OCI-LY1 (cell line): ENCODE data around the gene COPS2.
"Not testable (repeated sequence)": the region's sequence is repeated elsewhere in the genome, so short reads cannot be mapped to it uniquely, and the experiment has no call there.

Source experiments
- H2AFZ ChIP-seq: fragments of 200-600 bp; sonication (generic), shearing (Covaris generic); 2 replicates; pipeline ENCODE4 v1.6.0; 2014; ENCODE audit warnings: antibody characterized with exemption, mild to moderate bottlenecking, low read length
- H3F3A ChIP-seq: fragments of 200-600 bp; sonication (generic), shearing (Covaris generic); 2 replicates; pipeline ENCODE4 v1.6.0; 2014; ENCODE audit warnings: mild to moderate bottlenecking, antibody characterized with exemption, low read length, moderate library complexity; ENCODE audit not compliant: insufficient read depth
- H3K27ac ChIP-seq: fragments of 200-600 bp; sonication (generic); 2 replicates; pipeline ENCODE4 v1.5.1; 2014; ENCODE audit warnings: low read length, mixed run types, mild to moderate bottlenecking, low read depth; ENCODE audit not compliant: poor library complexity, severe bottlenecking
- H3K27me3 ChIP-seq: fragments of 200-600 bp; sonication (generic); 2 replicates; pipeline ENCODE4 v1.6.0; 2014; ENCODE audit warnings: antibody characterized with exemption, mild to moderate bottlenecking, low read length, moderate library complexity; ENCODE audit not compliant: insufficient read depth
- H3K36me3 ChIP-seq: fragments of 200-600 bp; sonication (generic); 2 replicates; pipeline ENCODE4 v1.6.1; 2014; ENCODE audit warnings: mild to moderate bottlenecking, antibody characterized with exemption, low read length, moderate library complexity, mixed read lengths; ENCODE audit not compliant: insufficient read depth
- H3K4me1 ChIP-seq: fragments of 200-600 bp; sonication (generic); 2 replicates; pipeline ENCODE4 v1.5.1; 2014; ENCODE audit warnings: mild to moderate bottlenecking, low read length, moderate library complexity; ENCODE audit not compliant: insufficient read depth, severe bottlenecking
- H3K4me2 ChIP-seq: fragments of 200-600 bp; sonication (generic), shearing (Covaris generic); 2 replicates; pipeline ENCODE4 v1.6.1; 2014; ENCODE audit warnings: low read length
- H3K4me3 ChIP-seq: fragments of 200-600 bp; sonication (generic); 2 replicates; pipeline ENCODE4 v1.5.1; 2014; ENCODE audit warnings: low read length, low read depth, mild to moderate bottlenecking, mixed read lengths; ENCODE audit not compliant: poor library complexity, severe bottlenecking
- H3K79me2 ChIP-seq: fragments of 200-600 bp; shearing (Covaris generic); 2 replicates; pipeline ENCODE4 v1.6.1; 2016; ENCODE audit warnings: mixed run types, low read length, mixed read lengths; ENCODE audit not compliant: insufficient read depth
- H3K9ac ChIP-seq: fragments of 200-600 bp; sonication (generic), shearing (Covaris generic); 2 replicates; pipeline ENCODE4 v1.6.1; 2014; ENCODE audit warnings: mild to moderate bottlenecking, low read length, mixed read lengths
- H3K9me2 ChIP-seq: fragments of 200-600 bp; sonication (generic), shearing (Covaris generic); 2 replicates; pipeline ENCODE4 v1.6.1; 2014; ENCODE audit warnings: low read depth, mild to moderate bottlenecking, low read length, mixed read lengths
- H3K9me3 ChIP-seq: fragments of 200-600 bp; shearing (Covaris generic); 2 replicates; pipeline ENCODE4 v1.6.1; 2014; ENCODE audit warnings: low read length, mixed read lengths
- H4K20me1 ChIP-seq: fragments of 200-600 bp; sonication (generic), shearing (Covaris generic); 2 replicates; pipeline ENCODE4 v1.6.0; 2016; ENCODE audit warnings: mild to moderate bottlenecking, low read length; ENCODE audit not compliant: insufficient read depth
- CTCF ChIP-seq: fragments of 200-600 bp; sonication (generic), shearing (Covaris generic); IDR thresholded peaks from 2 replicates; pipeline ENCODE4 v1.5.1; 2017; ENCODE audit warnings: mild to moderate bottlenecking, antibody characterized with exemption, low read length, moderate library complexity, mixed read lengths
- EZH2 ChIP-seq: fragments of 200-600 bp; sonication (generic), shearing (Covaris generic); IDR thresholded peaks from 2 replicates; pipeline ENCODE4 v1.8.0; 2017; ENCODE audit warnings: borderline replicate concordance, mixed run types, mild to moderate bottlenecking, antibody characterized with exemption, low read length, moderate library complexity, mixed read lengths

The COPS2 gene

GRCh38 chr15:49185473-49185872 is 30.1 kb upstream of the COPS2 start:
- H2AFZ ChIP-seq = no peak overlapping the region
- no peaks in the 10 kb centered on the region for H3K9me3 ChIP-seq
- no peaks in the 10 kb centered on the region for H3K36me3 ChIP-seq
- no peaks in the 10 kb centered on the region for H3K79me2 ChIP-seq
- no peaks in the 10 kb centered on the region for H3F3A ChIP-seq
- no peaks in the 10 kb centered on the region for H4K20me1 ChIP-seq
- no peak overlapping the region for H3K27ac ChIP-seq
- TF ChIP-seq EZH2 (no peak), CTCF (no peak)
- no peak overlapping the region for H3K9ac ChIP-seq
- H3K27me3 ChIP-seq = no peaks in the 10 kb centered on the region
- H3K4me2 ChIP-seq = no peak overlapping the region
- no peak overlapping the region for H3K4me3 ChIP-seq
- peaks cover 3% of the 10 kb centered on the region for H3K4me1 ChIP-seq
- no peaks in the 10 kb centered on the region for H3K9me2 ChIP-seq

- H3F3A ChIP-seq, H3K9me2 ChIP-seq, H3K79me2 ChIP-seq, H3K9me3 ChIP-seq, H3K27me3 ChIP-seq, H3K36me3 ChIP-seq, H2AFZ ChIP-seq, H4K20me1 ChIP-seq, H3K27ac ChIP-seq, H3K4me3 ChIP-seq, H3K4me1 ChIP-seq, H3K4me2 ChIP-seq, H3K9ac ChIP-seq: not testable (repeated sequence)
Measured at GRCh38 chr15:49183741-49184140, 28.3 kb upstream of the COPS2 start.

- Histone ChIP-seq H3K9me3 (no peaks in the 10 kb centered on the region), H2AFZ (no peak overlapping the region), H4K20me1 (no peaks in the 10 kb centered on the region), H3K27ac (no peak overlapping the region), H3K9me2 (no peaks in the 10 kb centered on the region), H3K9ac (no peak overlapping the region), H3K4me1 (no peaks in the 10 kb centered on the region), H3K4me3 (no peak overlapping the region), H3K4me2 (no peak overlapping the region), H3K27me3 (no peaks in the 10 kb centered on the region), H3F3A (no peaks in the 10 kb centered on the region), H3K36me3 (no peaks in the 10 kb centered on the region), H3K79me2 (no peaks in the 10 kb centered on the region)
- TF ChIP-seq EZH2 = no peak
- TF ChIP-seq CTCF = no peak
Measured at GRCh38 chr15:49182128-49182527, 26.7 kb upstream of the COPS2 start.

GRCh38 chr15:49179433-49180190 is 24.2 kb upstream of the COPS2 start:
- H3K4me2 ChIP-seq = no peak overlapping the region
- H3K4me1 ChIP-seq = no peaks in the 10 kb centered on the region
- H3K27me3 ChIP-seq = no peaks in the 10 kb centered on the region
- H3K9me2 ChIP-seq = no peaks in the 10 kb centered on the region
- H3K9ac ChIP-seq = no peak overlapping the region
- peaks cover 5% of the 10 kb centered on the region; the same call in 1 of the 2 replicates for H3K36me3 ChIP-seq
- no peak overlapping the region for H3K27ac ChIP-seq
- H3F3A ChIP-seq = no peaks in the 10 kb centered on the region
- 0 out of 2 replicates have a peak, but pooled peaks cover 3% of the 10 kb centered on the region for H3K9me3 ChIP-seq
- H4K20me1 ChIP-seq = no peaks in the 10 kb centered on the region
- no peak overlapping the region for H3K4me3 ChIP-seq
- H3K79me2 ChIP-seq = no peaks in the 10 kb centered on the region
- TF ChIP-seq CTCF (no peak), EZH2 (no peak)
- no peak overlapping the region for H2AFZ ChIP-seq
